Thymus (tissue), 11 donors: Measurements from ENCODE around the gene RAB4A. TPM values are rescaled to one million over a fixed set of nuclear protein-coding genes. Genes with fewer than 3 reads are reported as not detected.
A peak's percentile ranks its signal among the peaks of the same experiment; 100 is the strongest.

Experiments
- DNase-seq, 9 donors: peaks; one replicate each; pipeline ENCODE4 v3.0.0-alpha.2; 2013; ENCODE audit warnings: low spot score in 9 of 9, low read depth in 6 of 9, missing footprints in 1 of 9
- H3K27ac ChIP-seq, 2 donors: one replicate each; pipeline ENCODE4 v1.5.1; 2013; ENCODE audit warnings: control low read depth in 1 of 2, low read depth in 1 of 2, low read length in 1 of 2, mild to moderate bottlenecking in 1 of 2, moderate library complexity in 1 of 2
- H3K27me3 ChIP-seq, 2 donors: one replicate each; pipeline ENCODE4 v1.5.1; 2013; ENCODE audit warnings: low read length in 1 of 2; ENCODE audit not compliant: control insufficient read depth in 2 of 2, insufficient read depth in 1 of 2
- H3K36me3 ChIP-seq, 2 donors: one replicate each; pipeline ENCODE4 v1.5.1; 2013; ENCODE audit warnings: low read length in 1 of 2, mild to moderate bottlenecking in 1 of 2, moderate library complexity in 1 of 2; ENCODE audit not compliant: control insufficient read depth in 2 of 2, insufficient read depth in 2 of 2
- H3K4me1 ChIP-seq, 2 donors: one replicate each; pipeline ENCODE4 v1.5.1; 2013; ENCODE audit warnings: low read length in 2 of 2; ENCODE audit not compliant: control insufficient read depth in 2 of 2, insufficient read depth in 2 of 2
- H3K4me3 ChIP-seq, 2 donors: one replicate each; pipeline ENCODE4 v1.5.1; 2013; ENCODE audit warnings: low read length in 2 of 2, control low read depth in 1 of 2, mild to moderate bottlenecking in 1 of 2
- H3K9me3 ChIP-seq, 2 donors: one replicate each; pipeline ENCODE4 v1.5.1; 2013; ENCODE audit warnings: low read length in 1 of 2, mild to moderate bottlenecking in 1 of 2; ENCODE audit not compliant: control insufficient read depth in 2 of 2, insufficient read depth in 1 of 2
- WGBS: extraction: QIAGEN DNeasy Blood & Tissue Kit; methylation state at CpG from one replicate; pipeline ENCODE4 v1.1.7; 2013; 5-methylcytosine and 5-hydroxymethylcytosine counted together
- polyA plus RNA-seq: library from polyadenylated mRNA; stranded (reverse); fragments of 200-250 nt; gene quantifications from one replicate; pipeline ENCODE4 v1.2.3, GENCODE V29; 2013
- total RNA-seq: library from RNA; stranded (reverse); fragments of 120-200 nt; gene quantifications from one replicate; pipeline ENCODE4 v1.2.4, GENCODE V29; 2013
- donor health status: healthy.

The RAB4A gene
- total and polyA plus RNA-seq, 2 donors = 32.0 to 39.6 TPM

- WGBS = 96% methylated on average over 1 of the region's 1 CpG
- no peaks in the 10 kb centered on the region for H3K9me3 ChIP-seq
- H3K27ac ChIP-seq = no peak overlapping the region
- no peaks in the 10 kb centered on the region for H3K4me1 ChIP-seq
- H3K4me3 ChIP-seq = no peak overlapping the region
- H3K27me3 ChIP-seq = no peaks in the 10 kb centered on the region
- no peak for DNase-seq
- peaks cover 25 to 40% of the 10 kb centered on the region in 2 donors for H3K36me3 ChIP-seq
Measured at GRCh38 chr1:229309074-229309473, 38.2 kb downstream of the RAB4A start.

GRCh38 chr1:229309684-229310083 lies 38.8 kb downstream of the RAB4A start:
- DNase-seq = no peak
- whole genome bisulfite sequencing = 96% methylated on average over 2 of the region's 2 CpGs
- Histone ChIP-seq H3K27ac (no peak overlapping the region), H3K9me3 (no peaks in the 10 kb centered on the region), H3K4me1 (no peaks in the 10 kb centered on the region), H3K36me3 (peaks cover 21 to 35% of the 10 kb centered on the region in 2 donors), H3K4me3 (no peak overlapping the region), H3K27me3 (no peaks in the 10 kb centered on the region)

- Histone ChIP-seq H3K9me3 (no peaks in the 10 kb centered on the region), H3K27ac (no peak overlapping the region), H3K27me3 (no peaks in the 10 kb centered on the region), H3K36me3 (peaks cover 21 to 35% of the 10 kb centered on the region in 2 donors), H3K4me1 (no peaks in the 10 kb centered on the region), H3K4me3 (no peak overlapping the region)
- DNase-seq = no peak
- 94% methylated on average over 6 of the region's 6 CpGs for WGBS
Measured at GRCh38 chr1:229310833-229311232, 39.9 kb downstream of the RAB4A start.

DNA sequence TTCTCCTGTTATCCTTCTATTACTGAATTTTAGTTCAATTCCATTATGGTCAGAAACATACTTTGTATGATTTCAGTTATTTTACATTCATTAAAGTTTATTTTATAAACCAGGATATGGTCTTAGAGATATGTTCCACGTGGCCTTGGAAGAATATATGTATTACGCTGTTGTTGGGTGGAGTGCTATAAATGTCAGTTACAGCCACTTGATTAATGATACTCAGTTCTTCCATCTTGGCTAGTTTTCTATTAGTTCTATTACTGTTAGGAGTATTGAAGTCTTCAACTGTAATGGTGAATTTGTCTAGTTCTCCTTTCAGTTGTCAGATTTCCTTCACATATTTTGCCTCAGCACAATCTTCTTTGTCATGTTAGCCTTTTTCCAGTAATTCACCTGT lies 45.3 kb downstream of the RAB4A start:
- no peak for DNase-seq
- WGBS = 97% methylated on average over 2 of the region's 2 CpGs
- H3K27ac ChIP-seq = no peak overlapping the region
- H3K36me3 ChIP-seq = peaks cover 16 to 32% of the 10 kb centered on the region in 2 donors
- no peak overlapping the region for H3K4me3 ChIP-seq
- no peaks in the 10 kb centered on the region for H3K27me3 ChIP-seq
- H3K9me3 ChIP-seq = no peaks in the 10 kb centered on the region
- no peaks in the 10 kb centered on the region for H3K4me1 ChIP-seq

DNA sequence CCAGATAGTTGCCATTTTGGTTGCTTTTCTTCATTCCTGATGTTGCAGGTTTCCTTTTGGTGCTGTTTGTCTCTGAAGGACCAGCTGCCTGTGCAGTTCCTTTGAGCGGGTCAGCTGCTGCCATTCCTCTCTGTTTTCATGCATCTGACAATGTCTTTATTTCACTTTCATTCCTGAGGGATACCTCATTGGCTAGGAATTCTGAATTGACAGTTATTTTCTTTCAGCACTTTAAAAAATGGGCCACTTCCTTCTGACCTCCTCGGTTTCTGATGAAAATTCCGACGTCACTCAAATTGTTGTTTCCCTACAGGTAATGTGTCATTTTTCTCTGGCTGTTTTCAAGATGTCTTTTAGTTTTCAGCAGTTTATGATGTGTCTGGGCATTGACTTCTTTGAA lies 47.1 kb downstream of the RAB4A start:
- H3K36me3 ChIP-seq = peaks cover 14 to 38% of the 10 kb centered on the region in 2 donors
- no peaks in the 10 kb centered on the region for H3K4me1 ChIP-seq
- no peaks in the 10 kb centered on the region for H3K9me3 ChIP-seq
- DNase-seq = no peak
- no peak overlapping the region for H3K27ac ChIP-seq
- H3K27me3 ChIP-seq = no peaks in the 10 kb centered on the region
- WGBS = 96% methylated on average over 4 of the region's 4 CpGs
- H3K4me3 ChIP-seq = no peak overlapping the region

DNA sequence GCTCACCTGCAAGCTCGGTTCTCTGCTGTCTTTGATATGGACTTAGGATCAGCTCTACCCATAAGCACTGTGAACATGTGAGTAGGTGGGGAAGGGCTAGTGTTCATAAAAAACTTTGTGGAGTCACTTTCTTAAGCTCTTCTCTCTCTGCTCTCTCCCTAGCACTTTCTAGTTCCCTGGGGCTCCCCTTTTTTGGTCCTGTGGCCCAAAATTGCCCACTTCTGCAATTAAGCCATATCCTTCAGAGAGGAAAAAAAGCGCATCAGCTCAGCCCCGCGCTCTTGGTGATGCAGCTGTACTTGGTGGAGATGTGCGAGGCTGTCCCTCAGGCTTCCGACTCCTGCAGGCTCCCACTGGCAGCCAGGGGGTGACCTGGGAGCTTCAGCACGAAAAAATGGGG lies 48.6 kb downstream of the RAB4A start:
- no peaks in the 10 kb centered on the region for H3K27me3 ChIP-seq
- DNase-seq = no peak
- 97% methylated on average over 7 of the region's 7 CpGs for WGBS
- H3K4me3 ChIP-seq = no peak overlapping the region
- H3K36me3 ChIP-seq = peaks cover 20 to 47% of the 10 kb centered on the region in 2 donors
- no peaks in the 10 kb centered on the region for H3K9me3 ChIP-seq
- no peaks in the 10 kb centered on the region for H3K4me1 ChIP-seq
- H3K27ac ChIP-seq = no peak overlapping the region

DNA sequence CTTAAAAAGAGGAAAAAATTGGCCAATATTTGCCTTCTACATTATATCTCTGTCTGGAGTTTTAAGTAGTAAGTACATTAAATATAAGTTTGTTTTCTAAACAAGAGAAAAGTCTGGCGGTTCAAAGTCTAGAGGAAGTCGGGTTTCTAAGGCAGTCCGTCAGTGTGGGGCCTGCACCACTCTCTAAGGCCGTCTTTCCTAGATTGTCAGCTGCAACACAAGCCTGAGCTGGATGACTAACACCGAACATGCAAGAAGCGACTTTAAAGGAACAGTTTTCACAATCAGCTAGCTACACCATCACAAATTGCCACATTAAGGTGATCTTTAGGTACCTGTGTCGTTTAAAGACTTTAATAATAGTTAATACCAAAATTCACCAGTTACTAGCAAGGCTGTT lies 52.3 kb downstream of the RAB4A start:
- DNase-seq = no peak
- Histone ChIP-seq H3K4me1 (no peaks in the 10 kb centered on the region), H3K27ac (no peak overlapping the region), H3K27me3 (no peaks in the 10 kb centered on the region), H3K9me3 (no peaks in the 10 kb centered on the region), H3K4me3 (no peak overlapping the region), H3K36me3 (peaks cover 40 to 71% of the 10 kb centered on the region in 2 donors)
- 97% methylated on average over 7 of the region's 7 CpGs for WGBS

DNA sequence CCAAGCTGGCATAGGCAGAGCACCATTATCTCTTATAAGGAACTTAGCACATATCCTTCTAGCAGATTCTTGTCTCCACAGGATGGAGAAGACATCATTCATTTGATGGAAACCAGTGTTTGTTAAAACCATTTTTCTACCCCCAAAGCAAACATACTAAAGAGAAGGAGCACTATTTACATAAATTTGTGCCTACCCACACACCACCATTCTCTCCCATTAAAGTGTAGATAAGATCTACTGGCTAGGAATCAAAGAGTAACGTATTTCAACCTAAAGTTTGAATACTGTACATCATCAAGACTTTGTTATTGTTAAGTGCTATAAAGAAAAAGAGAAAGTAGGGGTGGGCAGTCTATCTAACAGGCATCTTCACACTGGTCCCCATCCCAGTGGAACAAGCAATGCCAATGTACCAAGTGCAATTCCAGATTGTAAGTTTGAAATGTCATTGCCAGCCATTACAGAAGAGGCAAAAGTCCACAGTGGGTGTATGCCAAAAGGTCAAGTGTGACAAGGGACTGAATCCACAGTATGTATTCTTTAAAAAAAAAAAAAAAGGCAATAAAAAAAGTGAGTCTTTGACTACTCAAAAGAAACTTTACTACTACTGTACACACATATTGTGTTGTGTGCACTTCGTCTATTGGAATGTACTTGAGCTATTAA lies 53.1 kb downstream of the RAB4A start:
- Histone ChIP-seq H3K4me1 (no peaks in the 10 kb centered on the region), H3K4me3 (no peak overlapping the region), H3K9me3 (no peaks in the 10 kb centered on the region), H3K27ac (no peak overlapping the region), H3K36me3 (peaks cover 45 to 76% of the 10 kb centered on the region in 2 donors), H3K27me3 (no peaks in the 10 kb centered on the region)
- 83% methylated on average over 2 of the region's 2 CpGs for WGBS
- no peak for DNase-seq

- DNase-seq = no peak
- H3K27me3 ChIP-seq = no peaks in the 10 kb centered on the region
- WGBS = 93% methylated on average over 2 of the region's 2 CpGs
- peaks cover 47 to 77% of the 10 kb centered on the region in 2 donors for H3K36me3 ChIP-seq
- H3K27ac ChIP-seq = peak overlapping the region in 1 of 2 donors; percentile 18
- H3K4me1 ChIP-seq = no peaks in the 10 kb centered on the region
- no peak overlapping the region for H3K4me3 ChIP-seq
- H3K9me3 ChIP-seq = no peaks in the 10 kb centered on the region
Measured at GRCh38 chr1:229325401-229325800, 54.5 kb downstream of the RAB4A start.
